ENCODE measurements around the gene SPDYE6. TPM values are rescaled to one million over a fixed set of nuclear protein-coding genes. Genes with fewer than 3 reads are reported as not detected.

The SPDYE6 gene
- total and polyA plus RNA-seq, 4 donors: 2.4 TPM; not detected in 3

GRCh38 chr7:102395873-102396709, 39.8 kb upstream of the SPDYE6 start, which contains the start of gene PRKRIP1:
Gene PRKRIP1 (plus strand): TSS chr7:102396363. CDS start chr7:102396412, 49 bp downstream.
- Histone ChIP-seq H3K36me3 (ENCODE audit: control insufficient read depth in 4 of 4, insufficient read depth in 3 of 4, low read depth in 1 of 4, low read length in 3 of 4) (peaks cover 5 to 21% (median 12%) of the 10 kb centered on the region in 4 donors), H3K27ac (ENCODE audit: low read depth in 1 of 2, low read length in 2 of 2) (peak within 1 kb of the TSS; percentile 64 to 71), H3K9ac (ENCODE audit: low read depth in 1 of 2, low read length in 2 of 2) (peak within 1 kb of the TSS; percentile 75 to 98), H3K4me1 (ENCODE audit: control insufficient read depth in 4 of 4, insufficient read depth in 4 of 4, low read length in 3 of 4) (peaks cover 0 to 19% (median 16%) of the 10 kb centered on the region in 4 donors), H3K9me3 (ENCODE audit: control insufficient read depth in 4 of 4, low read length in 3 of 4) (no peaks in the 10 kb centered on the region), H3K4me3 (ENCODE audit: low read depth in 1 of 3, low read length in 3 of 3) (peak within 1 kb of the TSS; percentile 89 to 98 (median 96)), H3K27me3 (ENCODE audit: control insufficient read depth in 4 of 4, insufficient read depth in 4 of 4, low read length in 3 of 4) (no peaks in the 10 kb centered on the region)
- peak; percentile 82 for DNase-seq (ENCODE audit: low spot score)
- WGBS: under 1% methylated on average over 57 of the region's 59 CpGs
- TF ChIP-seq MAX (IDR thresholded peaks at IDR 0.05) (no peak), YY1 (IDR thresholded peaks at IDR 0.05) (peak; percentile 76), GABPA (IDR thresholded peaks at IDR 0.05 in 1 of 2, conservative IDR thresholded peaks at IDR 0.05 in 1 of 2) (peak; percentile 25 to 78), CTCF (IDR thresholded peaks at IDR 0.05; ENCODE audit: low read depth, low read length, missing input control) (no peak), FOXA2 (IDR thresholded peaks at IDR 0.05) (no peak), ZBTB33 (IDR thresholded peaks at IDR 0.05) (peak; percentile 52), TAF1 (conservative IDR thresholded peaks at IDR 0.05) (no peak), HNF4G (IDR thresholded peaks at IDR 0.05) (no peak), ATF3 (IDR thresholded peaks at IDR 0.05) (peak; percentile 46), JUND (IDR thresholded peaks at IDR 0.05) (no peak), RAD21 (IDR thresholded peaks at IDR 0.05) (no peak), RXRA (IDR thresholded peaks at IDR 0.05) (peak in 1 of 2 donors; percentile 54), NR2F2 (IDR thresholded peaks at IDR 0.05) (peak; percentile 47), HNF4A (conservative IDR thresholded peaks at IDR 0.05) (no peak), EGR1 (IDR thresholded peaks at IDR 0.05; ENCODE audit: low read depth in 2 of 2) (peak; percentile 38 to 66), SP1 (IDR thresholded peaks at IDR 0.05) (peak; percentile 78), REST (IDR thresholded peaks at IDR 0.05) (peak; percentile 60), FOXA1 (IDR thresholded peaks at IDR 0.05) (peak; percentile 57)
